HEK293 (cell line): ENCODE measurements around the gene KTN1.
A peak's percentile ranks its signal among the peaks of the same experiment; 100 is the strongest.

ENCODE experiments used
- CTCF ChIA-PET: fragments of 350-600 bp; formaldehyde crosslinking; extraction: SDS; loops from one replicate; lab custom pipeline; 2021; ENCODE audit warnings: antibody characterized with exemption; lab: Yijun Ruan, JAX
- POLR2A ChIA-PET: fragments of 300-600 bp; formaldehyde crosslinking; extraction: SDS; loops from one replicate; lab custom pipeline; 2020; ENCODE audit warnings: antibody characterized with exemption, inconsistent platforms; lab: Yijun Ruan, JAX
- H3K27ac ChIP-seq: fragments of 200-500 bp; sonication (Bioruptor generic); 2 replicates; pipeline ENCODE4 v1.5.1; 2014; ENCODE audit warnings: low read depth, low read length, control low read depth, inconsistent platforms; ENCODE audit errors: extremely low read depth
- H3K36me3 ChIP-seq, 2 experiments: fragments of 200-500 bp in 1 of 2; sonication (Bioruptor generic) in 1 of 2; 1 replicate in 1 of 2; 2 replicates in 1 of 2; pipeline ENCODE4 v1.5.1; 2014 to 2017; ENCODE audit warnings: inconsistent platforms in 2 of 2, low read length in 2 of 2; ENCODE audit not compliant: control insufficient read depth in 2 of 2, insufficient read depth in 1 of 2
- H3K4me1 ChIP-seq: fragments of 200-500 bp; sonication (Bioruptor generic); 2 replicates; pipeline ENCODE4 v1.5.1; 2014; ENCODE audit warnings: mild to moderate bottlenecking, low read length, inconsistent platforms; ENCODE audit not compliant: control insufficient read depth, insufficient read depth
- H3K4me3 ChIP-seq: 2 replicates; pipeline ENCODE4 v1.5.1; 2011; ENCODE audit warnings: low read depth, mild to moderate bottlenecking, control low read depth, low read length, moderate library complexity
- H3K9me3 ChIP-seq: fragments of 200-500 bp; sonication (Bioruptor generic); 2 replicates; pipeline ENCODE4 v1.5.1; 2014; ENCODE audit warnings: low read depth, low read length, inconsistent platforms; ENCODE audit not compliant: control insufficient read depth, insufficient read depth
- FEZF1 ChIP-seq: fragments of 450-650 bp; formaldehyde crosslinking; IDR thresholded peaks from 2 replicates; pipeline ENCODE4 v1.5.1; 2016; ENCODE audit warnings: missing biosample characterization, missing genetic modification characterization
- KLF7 ChIP-seq: fragments of 450-650 bp; formaldehyde crosslinking; IDR thresholded peaks from 2 replicates; pipeline ENCODE4 v1.5.1; 2016; ENCODE audit warnings: missing biosample characterization, missing genetic modification characterization, borderline replicate concordance
- OSR2 ChIP-seq: fragments of 450-650 bp; formaldehyde crosslinking; IDR thresholded peaks from 2 replicates; pipeline ENCODE4 v1.5.1; 2016; ENCODE audit warnings: missing biosample characterization, missing genetic modification characterization
- PRDM10 ChIP-seq: fragments of 450-650 bp; formaldehyde crosslinking; IDR thresholded peaks from 2 replicates; pipeline ENCODE4 v1.5.1; 2016; ENCODE audit warnings: missing biosample characterization, missing genetic modification characterization
- PRDM6 ChIP-seq: fragments of 450-650 bp; formaldehyde crosslinking; IDR thresholded peaks from 2 replicates; pipeline ENCODE4 v1.5.1; 2017; ENCODE audit warnings: missing biosample characterization, missing genetic modification characterization
- ZEB2 ChIP-seq: fragments of 450-650 bp; formaldehyde crosslinking; IDR thresholded peaks from 2 replicates; pipeline ENCODE4 v1.5.1; 2016; ENCODE audit warnings: missing biosample characterization, missing genetic modification characterization
- ZNF112 ChIP-seq: fragments of 450-650 bp; formaldehyde crosslinking; IDR thresholded peaks from 2 replicates; pipeline ENCODE4 v1.5.0; 2017; ENCODE audit warnings: missing biosample characterization, missing genetic modification characterization
- ZNF157 ChIP-seq: fragments of 450-650 bp; formaldehyde crosslinking; IDR thresholded peaks from 2 replicates; pipeline ENCODE4 v1.5.1; 2016; ENCODE audit warnings: missing biosample characterization, missing genetic modification characterization
- ZNF239 ChIP-seq: fragments of 450-650 bp; formaldehyde crosslinking; IDR thresholded peaks from 2 replicates; pipeline ENCODE4 v1.5.1; 2016; ENCODE audit warnings: missing biosample characterization, missing genetic modification characterization
- ZNF391 ChIP-seq: fragments of 450-650 bp; formaldehyde crosslinking; IDR thresholded peaks from 2 replicates; pipeline ENCODE4 v1.5.1; 2016; ENCODE audit warnings: low read depth, missing biosample characterization, missing genetic modification characterization, borderline replicate concordance
- ZNF510 ChIP-seq: fragments of 450-650 bp; formaldehyde crosslinking; IDR thresholded peaks from 2 replicates; pipeline ENCODE4 v1.5.1; 2018; ENCODE audit warnings: mild to moderate bottlenecking, missing genetic modification characterization, missing biosample characterization; ENCODE audit not compliant: insufficient replicate concordance
- ZNF623 ChIP-seq: fragments of 450-650 bp; formaldehyde crosslinking; IDR thresholded peaks from 2 replicates; pipeline ENCODE4 v1.5.1; 2016; ENCODE audit warnings: missing biosample characterization, missing genetic modification characterization
- ZNF660 ChIP-seq: fragments of 450-650 bp; IDR thresholded peaks from 2 replicates; pipeline ENCODE4 v1.5.1; 2018; ENCODE audit warnings: missing biosample characterization, mild to moderate bottlenecking, missing genetic modification characterization
- ZNF785 ChIP-seq: fragments of 450-650 bp; formaldehyde crosslinking; IDR thresholded peaks from 2 replicates; pipeline ENCODE4 v1.5.1; 2016; ENCODE audit warnings: missing biosample characterization, missing genetic modification characterization
- ZNF843 ChIP-seq: fragments of 450-650 bp; formaldehyde crosslinking; IDR thresholded peaks from 2 replicates; pipeline ENCODE4 v1.5.1; 2016; ENCODE audit warnings: missing biosample characterization, missing genetic modification characterization
- ZSCAN23 ChIP-seq: fragments of 450-650 bp; formaldehyde crosslinking; IDR thresholded peaks from 2 replicates; pipeline ENCODE4 v1.5.1; 2016; ENCODE audit warnings: missing biosample characterization, missing genetic modification characterization
- ZSCAN30 ChIP-seq: fragments of 450-650 bp; IDR thresholded peaks from 2 replicates; pipeline ENCODE4 v1.5.1; 2018; ENCODE audit warnings: missing biosample characterization, mild to moderate bottlenecking, missing genetic modification characterization, moderate library complexity
- ZXDB ChIP-seq: fragments of 450-650 bp; formaldehyde crosslinking; IDR thresholded peaks from 2 replicates; pipeline ENCODE4 v1.5.1; 2016; ENCODE audit warnings: missing biosample characterization, missing genetic modification characterization

KTN1 gene

GRCh38 chr14:55604900-55605418 is 25.0 kb downstream of the KTN1 start:
- peaks cover 47% of the 10 kb centered on the region for H3K4me1 ChIP-seq
- no peak overlapping the region; the same call in 1 of the 2 replicates for H3K27ac ChIP-seq
- H3K4me3 ChIP-seq = no peak overlapping the region
- H3K9me3 ChIP-seq = no peaks in the 10 kb centered on the region
- ChIA-PET CTCF (interaction anchor here (0.6 to 1.1 kb wide), 2 partner anchors 167 to 440 kb away, joined by 3 read pairs; no protein-coding TSS in a partner anchor), POLR2A (interaction anchor here (1.0 kb wide), 1 partner anchor 24 kb away, joined by 3 read pairs; no protein-coding TSS in a partner anchor)
- TF ChIP-seq KLF7 (tag by site-specific recombination) (no peak), ZNF391 (no peak), ZNF843 (tag by site-specific recombination) (peak; percentile 31; the same call in 1 of the 2 replicates), ZNF660 (tag by site-specific recombination) (no peak), ZEB2 (no peak), ZNF785 (tag by site-specific recombination) (no peak), OSR2 (tag by site-specific recombination) (peak; percentile 50; the same call in 1 of the 2 replicates), FEZF1 (0 out of 2 replicates have a peak, but pooled peaks have one; percentile 7), ZXDB (0 out of 2 replicates have a peak, but pooled peaks have one; percentile 22), ZSCAN23 (no peak), ZNF112 (tag by site-specific recombination) (no peak), ZNF510 (tag by site-specific recombination) (peak; percentile 96), ZSCAN30 (no peak), PRDM6 (peak; percentile 94), ZNF157 (tag by site-specific recombination) (no peak), PRDM10 (peak; percentile 39)
- peaks cover 0 to 3% of the 10 kb centered on the region in 2 experiments; a peak in 2 of 3 replicates for H3K36me3 ChIP-seq

- H3K36me3 ChIP-seq = peaks cover 0 to 3% of the 10 kb centered on the region in 2 experiments; a peak in 2 of 3 replicates
- POLR2A ChIA-PET = no interaction called here
- TF ChIP-seq ZNF239 (tag by site-specific recombination) (no peak), ZNF623 (tag by site-specific recombination) (no peak), ZXDB (0 out of 2 replicates have a peak, but pooled peaks have one; percentile 13), PRDM6 (peak; percentile 44)
- peaks cover 41% of the 10 kb centered on the region for H3K4me1 ChIP-seq
- H3K4me3 ChIP-seq = no peak overlapping the region
- H3K9me3 ChIP-seq = no peaks in the 10 kb centered on the region
- H3K27ac ChIP-seq = no peak overlapping the region
- CTCF ChIA-PET = no interaction called here
These were observed 25.8 kb downstream of the KTN1 start for GRCh38 chr14:55605793-55606192.
